Astrocyte of the hippocampus (primary cell): ENCODE measurements around the gene SLC22A5.
"Not testable (repeated sequence)": the region's sequence is repeated elsewhere in the genome, so short reads cannot be mapped to it uniquely, and the experiment has no call there.

ENCODE experiments used
- DNase-seq: peaks from one replicate; pipeline ENCODE4 v3.0.0; 2011; ENCODE audit warnings: low read depth, low spot score

The SLC22A5 gene

DNA sequence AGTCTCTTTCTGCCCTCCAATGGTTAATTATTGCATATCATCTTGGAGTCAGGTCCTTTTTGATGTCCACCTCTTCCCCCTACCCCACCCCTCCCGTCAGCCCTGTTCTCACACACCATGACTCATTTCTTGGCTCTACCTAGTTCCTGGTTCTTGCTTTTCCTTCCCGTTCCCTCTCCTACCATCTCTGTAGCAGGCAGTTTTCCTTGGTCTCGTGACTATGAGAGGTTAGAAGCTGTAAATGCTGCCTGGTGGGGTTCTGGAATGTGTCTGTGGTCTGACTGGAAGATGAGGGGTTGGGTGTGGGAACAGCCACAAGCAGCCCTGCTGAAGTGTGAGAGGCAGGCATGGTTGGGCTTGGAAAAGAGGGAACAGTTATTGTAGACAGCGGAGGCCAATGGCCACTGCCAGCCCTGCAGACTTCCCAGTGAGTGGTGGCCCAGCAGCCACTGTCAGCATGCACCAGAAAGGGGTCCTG, 18.2 kb downstream of the SLC22A5 start:
- DNase-seq: peak; percentile 98

- peak; percentile 72 for DNase-seq
Observed at GRCh38 chr5:132388244-132389050, 18.9 kb downstream of the SLC22A5 start.

DNA sequence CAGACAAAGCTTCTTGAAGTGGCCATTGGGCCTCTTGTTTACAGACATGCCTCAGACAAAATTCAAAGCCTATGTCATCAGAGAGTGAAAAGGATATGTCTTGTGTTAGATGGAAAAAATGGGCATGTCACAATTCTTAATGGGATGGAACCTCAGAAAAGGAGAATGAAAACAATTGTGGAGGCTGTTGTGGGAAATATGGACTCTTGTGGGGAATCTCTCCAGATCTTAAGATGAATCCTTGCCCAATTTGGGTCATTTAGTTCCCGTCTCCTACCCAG, 19.5 kb downstream of the SLC22A5 start:
- DNase-seq: no peak

DNA sequence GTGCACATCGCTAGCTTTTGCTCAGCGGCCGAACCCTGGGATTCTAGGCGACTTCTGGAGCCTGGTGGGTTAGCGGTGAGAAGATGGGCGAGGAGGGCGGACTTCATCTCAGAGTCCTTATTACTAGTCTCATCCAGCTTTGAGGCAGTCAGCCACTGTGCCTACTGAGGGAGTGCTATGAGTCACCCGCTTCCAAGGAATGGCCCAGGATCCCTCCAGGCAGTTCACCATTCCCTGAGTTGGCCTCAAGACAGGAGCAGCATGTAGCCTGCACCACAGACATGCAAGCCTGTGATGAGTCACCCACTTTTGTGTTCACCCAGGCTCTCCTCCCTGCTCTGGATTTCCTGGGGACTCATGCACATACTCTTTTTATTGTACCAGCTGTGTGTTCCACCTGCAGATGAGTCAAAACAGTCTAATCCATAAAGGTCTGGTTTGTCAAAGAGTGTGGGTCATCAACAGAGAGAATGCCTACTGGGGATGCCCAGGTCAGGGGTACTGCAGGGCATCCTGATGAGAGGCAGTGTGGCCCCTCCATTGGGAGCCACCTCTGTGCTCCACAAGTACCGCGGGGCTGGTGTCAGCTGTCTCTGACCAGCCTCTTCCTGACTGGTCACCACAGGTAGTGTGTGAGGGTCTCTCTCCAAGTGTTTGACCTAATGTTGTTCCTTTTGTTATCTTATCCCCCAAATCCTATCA, 20.2 kb downstream of the SLC22A5 start:
- peak; percentile 99 for DNase-seq

DNA sequence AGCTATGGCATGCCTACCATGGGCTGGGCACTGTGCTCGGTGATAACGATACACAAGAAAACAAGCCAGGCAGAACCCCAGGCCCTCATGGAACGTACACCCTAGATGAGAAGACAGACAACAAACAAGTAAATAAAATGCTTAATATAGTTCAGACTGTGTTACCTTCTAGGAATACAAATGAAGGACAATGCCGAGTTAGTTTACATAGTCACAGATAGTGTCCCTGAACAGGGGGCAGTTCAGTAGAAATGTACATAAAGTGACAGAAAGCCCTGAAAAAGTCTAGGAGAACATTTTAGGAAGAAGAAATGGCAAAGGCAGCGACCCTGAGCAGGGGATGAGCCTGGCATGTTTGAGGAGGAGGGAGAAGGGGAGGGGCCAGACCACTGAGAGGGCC, 21.7 kb downstream of the SLC22A5 start:
- DNase-seq: no peak

GRCh38 chr5:132391870-132392269, 22.4 kb downstream of the SLC22A5 start:
- no peak for DNase-seq

DNA sequence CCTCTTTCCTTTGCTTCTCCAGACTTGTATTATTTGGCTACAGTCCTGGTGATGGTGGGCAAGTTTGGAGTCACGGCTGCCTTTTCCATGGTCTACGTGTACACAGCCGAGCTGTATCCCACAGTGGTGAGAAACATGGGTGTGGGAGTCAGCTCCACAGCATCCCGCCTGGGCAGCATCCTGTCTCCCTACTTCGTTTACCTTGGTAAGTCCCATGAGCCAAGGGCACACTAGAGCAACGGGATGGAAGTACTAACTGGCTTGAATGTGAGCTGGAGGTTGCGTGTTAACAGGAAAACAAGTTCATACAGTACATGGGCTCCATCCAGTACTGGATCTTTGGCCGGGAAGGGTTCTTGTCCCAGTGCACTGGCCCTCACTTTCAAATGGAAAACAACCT, 22.9 kb downstream of the SLC22A5 start:
- DNase-seq: no peak

DNA sequence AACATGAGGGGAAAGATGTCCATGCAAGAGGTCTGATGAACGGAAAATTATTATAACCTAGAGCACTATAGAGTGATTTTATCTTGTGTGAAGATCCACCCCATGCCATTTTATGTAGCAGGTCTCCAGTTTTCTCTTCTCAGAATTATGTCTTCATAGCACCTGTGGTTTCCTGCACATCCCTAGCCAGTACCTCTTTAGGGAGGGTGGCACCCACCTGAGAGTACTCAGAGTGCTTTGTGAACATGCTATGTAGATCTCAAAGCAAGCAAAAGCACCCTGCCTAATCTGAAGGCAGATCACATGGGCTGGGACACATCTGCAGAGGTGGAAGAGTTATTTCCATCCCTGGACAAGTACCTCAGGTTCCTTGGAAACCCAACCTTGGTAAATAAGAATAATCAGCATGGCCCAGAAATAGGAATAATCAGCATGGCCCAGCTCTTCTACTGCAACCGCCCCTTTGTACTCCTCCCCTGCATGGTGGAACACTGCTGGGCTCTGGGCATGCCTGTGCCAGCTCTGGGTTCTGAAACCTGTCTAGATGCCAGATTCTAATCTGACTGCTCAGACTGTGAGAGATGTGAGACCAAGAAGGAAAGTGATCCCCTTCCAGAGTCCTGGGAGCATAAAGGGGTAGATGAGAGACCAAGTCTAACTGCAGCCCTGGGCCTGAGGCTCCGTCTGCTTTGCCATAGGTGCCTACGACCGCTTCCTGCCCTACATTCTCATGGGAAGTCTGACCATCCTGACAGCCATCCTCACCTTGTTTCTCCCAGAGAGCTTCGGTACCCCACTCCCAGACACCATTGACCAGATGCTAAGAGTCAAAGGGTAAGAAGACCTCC, 23.7 kb downstream of the SLC22A5 start:
- DNase-seq: no peak

DNA sequence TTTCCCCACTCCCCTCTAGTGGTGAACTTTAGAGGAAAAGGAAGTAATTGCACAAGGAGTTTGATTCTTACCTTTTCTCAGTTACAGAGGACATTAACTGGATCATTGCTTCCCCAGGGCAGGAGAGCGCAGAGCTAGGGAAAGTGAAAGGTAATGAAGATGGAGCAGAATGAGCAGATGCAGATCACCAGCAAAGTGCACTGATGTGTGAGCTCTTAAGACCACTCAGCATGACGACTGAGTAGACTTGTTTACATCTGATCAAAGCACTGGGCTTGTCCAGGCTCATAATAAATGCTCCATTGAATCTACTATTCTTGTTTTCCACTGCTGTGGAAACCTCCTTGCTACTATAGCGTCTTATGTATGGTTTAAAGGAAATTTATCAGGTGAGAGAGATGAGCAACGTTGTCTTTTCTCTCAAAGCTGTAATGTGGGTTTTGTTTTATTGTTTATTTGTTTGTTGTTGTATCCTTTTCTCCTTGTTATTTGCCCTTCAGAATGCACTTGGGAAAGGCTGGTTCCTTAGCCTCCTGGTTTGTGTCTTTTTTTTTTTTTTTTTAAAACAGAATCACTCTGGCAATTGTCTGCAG, 25.3 kb downstream of the SLC22A5 start:
- no peak for DNase-seq

DNA sequence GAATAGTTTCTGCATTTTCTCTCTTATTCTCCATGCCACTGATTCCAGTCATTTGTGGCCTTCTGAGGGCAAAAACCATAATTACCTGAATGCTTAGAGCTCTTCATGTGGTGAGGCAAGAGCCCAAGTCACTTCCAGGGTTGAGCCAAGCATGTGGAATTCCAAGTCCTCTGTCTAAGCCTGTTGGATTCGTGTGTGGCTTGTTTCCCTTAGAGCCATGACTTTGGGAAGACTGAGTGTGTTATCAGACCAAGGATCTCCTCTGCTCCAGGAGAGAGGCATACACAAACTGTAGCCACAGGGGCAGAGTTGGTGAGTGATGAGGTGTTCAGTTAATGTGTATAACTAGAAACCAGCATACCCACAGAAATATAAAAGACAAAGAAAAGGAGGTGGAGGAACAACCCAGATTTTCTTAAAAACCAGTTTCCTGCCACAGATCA, 27.1 kb downstream of the SLC22A5 start:
- DNase-seq: no peak

GRCh38 chr5:132397224-132397623, 27.7 kb downstream of the SLC22A5 start:
- DNase-seq: no peak

GRCh38 chr5:132397936-132398675, 28.6 kb downstream of the SLC22A5 start:
- DNase-seq: not testable (repeated sequence)

GRCh38 chr5:132404041-132404440, 34.5 kb downstream of the SLC22A5 start:
- not testable (repeated sequence) for DNase-seq

GRCh38 chr5:132405646-132406045, 36.1 kb downstream of the SLC22A5 start:
- no peak for DNase-seq

GRCh38 chr5:132406144-132406783, 36.8 kb downstream of the SLC22A5 start:
- DNase-seq: no peak

GRCh38 chr5:132407970-132408369, 38.5 kb downstream of the SLC22A5 start:
- DNase-seq: no peak

GRCh38 chr5:132408456-132408855, 38.9 kb downstream of the SLC22A5 start:
- no peak for DNase-seq

DNA sequence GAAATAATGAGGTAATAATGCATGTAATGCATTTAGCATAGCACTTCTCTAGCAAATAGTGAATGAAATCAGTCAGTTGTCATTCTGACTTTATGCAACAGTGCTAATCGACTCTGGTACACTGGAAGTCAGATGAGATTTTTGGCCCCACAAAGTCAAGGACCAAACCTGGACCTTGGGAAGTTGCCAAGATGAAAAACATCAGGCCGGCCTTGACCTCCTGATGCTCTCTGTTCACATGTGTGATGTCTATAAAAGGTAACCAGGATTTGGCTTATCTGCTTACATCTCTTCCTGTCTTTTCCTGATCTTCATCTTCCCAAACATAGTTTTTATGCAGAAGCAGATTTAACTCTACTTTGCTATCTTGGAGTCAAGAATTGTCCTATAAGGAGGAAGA, 39.5 kb downstream of the SLC22A5 start:
- DNase-seq: no peak

DNA sequence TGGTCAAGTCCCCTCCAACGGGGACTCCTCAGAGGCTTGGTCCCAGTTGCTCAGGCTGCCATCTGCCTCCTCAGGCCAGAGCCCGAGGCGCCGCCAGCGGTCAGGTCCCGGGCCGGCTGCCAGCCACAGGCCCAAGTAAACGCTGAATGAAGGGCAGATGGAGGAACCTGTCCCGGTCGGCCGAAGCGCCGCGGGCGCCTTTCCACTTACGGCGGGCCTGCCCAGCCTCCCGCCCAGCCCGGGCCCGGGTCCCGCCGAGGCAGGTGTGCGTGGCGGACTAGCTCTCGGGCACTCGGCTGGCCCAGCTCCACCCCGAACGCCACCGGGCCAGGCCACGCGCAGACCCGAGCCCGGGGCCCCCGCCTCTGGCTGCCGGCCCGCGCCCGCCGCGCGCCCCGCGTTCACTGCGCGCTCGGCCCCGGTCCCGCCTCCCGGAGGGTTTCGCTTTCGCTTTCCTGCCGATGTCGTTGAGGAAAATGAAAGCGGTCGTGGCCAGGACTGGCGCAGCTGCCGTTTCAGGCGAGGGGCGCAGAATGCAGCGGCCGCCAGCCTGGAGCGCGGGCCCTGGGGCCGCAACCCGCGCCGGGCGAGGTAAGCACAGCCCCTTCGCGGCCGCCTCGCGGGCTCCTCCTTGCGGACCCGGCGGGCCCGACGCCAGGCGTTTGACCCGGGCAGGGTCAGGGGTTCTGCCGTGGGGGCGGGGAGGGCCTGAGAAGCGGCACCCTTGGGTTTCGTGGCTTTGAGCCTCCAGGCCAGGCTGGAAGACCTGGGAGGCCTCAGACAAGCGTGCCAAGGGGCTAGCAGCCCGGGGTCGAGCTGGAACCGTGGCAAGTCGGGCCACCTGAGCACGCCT, 41.2 kb downstream of the SLC22A5 start:
- DNase-seq: peak; percentile 94
